GM11168 (cell line): ENCODE results near the gene GAS2.

Source experiments
- in situ Hi-C: fragments of 300-500 bp; cut with MboI; formaldehyde crosslinking; loops from one replicate; pipeline ENCODE4 v1.12.0; 2022; ENCODE audit warnings: low sequenced_read_pairs; ENCODE audit not compliant: unreplicated experiment

GAS2 gene

DNA sequence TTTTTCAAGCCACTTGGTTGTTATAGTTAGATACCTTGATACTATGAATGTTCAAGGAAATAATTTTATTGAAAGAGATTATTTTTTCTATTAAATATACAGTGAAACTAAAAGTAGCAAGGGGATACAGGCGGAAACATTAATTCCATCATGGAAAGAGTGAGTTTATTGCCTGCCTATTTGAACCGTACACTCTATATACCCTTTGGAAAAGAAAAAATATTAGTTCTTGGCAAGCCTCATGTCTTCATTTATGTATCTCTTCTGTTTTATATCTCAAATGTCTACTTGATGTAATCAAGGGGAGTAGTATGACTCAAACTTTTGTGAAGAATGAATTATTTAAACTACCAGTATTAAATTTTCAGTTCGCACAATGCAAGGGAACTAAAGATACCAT is 54.0 kb downstream of the GAS2 start:
- in situ Hi-C loops, result no loop called here

DNA sequence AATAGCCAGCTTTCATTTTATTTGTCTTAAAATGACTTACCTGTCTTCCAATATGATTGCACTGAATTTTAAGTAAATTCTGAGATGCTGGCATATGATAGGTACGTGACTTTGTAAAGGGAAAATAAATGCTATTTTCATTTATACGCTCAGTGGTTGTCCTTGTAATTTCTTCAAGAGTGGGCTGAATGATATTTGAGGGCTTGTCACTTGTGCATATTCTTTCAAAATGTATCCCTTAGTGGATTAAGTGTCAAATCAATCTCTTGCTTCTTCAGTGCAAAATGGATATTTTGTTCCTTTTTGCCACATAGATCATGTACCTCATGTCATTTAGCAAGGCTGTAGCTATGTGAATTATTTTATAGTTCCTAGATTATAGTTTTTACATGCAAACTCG is 56.9 kb downstream of the GAS2 start:
- in situ Hi-C loops, result no loop called here

GRCh38 chr11:22725079-22725478 is 58.7 kb downstream of the GAS2 start:
- in situ Hi-C loops, result no loop called here

DNA sequence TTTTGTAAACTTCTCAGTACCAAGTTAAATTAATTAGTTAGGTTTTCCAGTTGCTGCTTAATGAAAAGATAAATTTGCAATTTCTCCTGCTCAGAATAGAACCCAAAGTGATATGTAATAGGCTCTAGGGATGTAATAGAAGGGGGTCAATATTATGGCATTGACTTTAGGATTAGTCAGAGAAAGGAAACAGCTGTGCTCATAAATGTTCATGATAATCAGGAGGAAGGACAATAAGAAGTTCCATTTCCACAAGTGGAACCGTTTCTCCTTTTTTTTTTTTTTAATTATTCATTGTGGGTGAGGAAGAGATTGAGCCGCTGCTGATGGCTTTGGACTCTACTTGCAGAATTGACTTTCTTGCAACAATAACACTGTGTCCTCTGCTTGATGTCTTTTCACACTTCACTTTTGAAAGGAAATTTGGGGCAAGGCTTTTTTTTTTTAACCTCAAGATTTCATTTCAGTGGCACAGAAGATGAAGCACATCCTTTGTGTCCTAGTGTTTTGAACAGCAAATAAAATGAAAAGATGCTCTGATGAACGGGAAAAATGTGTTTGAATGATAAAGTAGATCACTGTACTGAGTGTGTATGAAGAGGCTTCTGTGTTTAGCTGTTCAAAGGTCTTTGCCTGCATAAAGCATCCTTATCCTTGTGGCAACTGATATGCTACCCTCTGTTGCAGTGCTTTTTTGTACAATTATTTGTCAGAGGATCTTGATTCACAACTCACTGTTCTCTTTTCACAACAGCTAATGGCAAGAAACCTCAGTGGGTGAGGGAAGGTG is 62.4 kb downstream of the GAS2 start:
- in situ Hi-C loops, result no loop called here

GRCh38 chr11:22730319-22730718 is 63.9 kb downstream of the GAS2 start:
- in situ Hi-C loops, result no loop called here

DNA sequence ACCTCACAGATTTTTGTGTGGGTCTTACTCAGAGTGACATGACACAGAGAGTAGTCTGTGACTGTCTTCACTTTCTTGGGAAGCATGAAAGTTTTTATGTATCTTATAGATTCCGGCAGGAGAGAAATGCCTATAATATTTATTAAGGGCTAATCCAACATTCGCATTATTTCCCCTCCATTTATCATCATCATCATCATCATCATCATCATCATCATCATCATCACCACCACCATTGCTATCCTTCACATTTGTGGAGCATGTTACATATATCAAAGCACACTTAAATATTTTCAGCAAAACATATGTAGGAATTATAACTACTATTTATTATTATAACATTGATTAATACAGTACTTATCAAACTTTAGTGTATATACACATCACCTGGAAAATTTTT is 66.2 kb downstream of the GAS2 start:
- in situ Hi-C loops, result no loop called here

GRCh38 chr11:22733475-22734248 is 67.3 kb downstream of the GAS2 start:
- in situ Hi-C loops, result no loop called here

- in situ Hi-C loops, result no loop called here
Observed at GRCh38 chr11:22734628-22735345, 68.4 kb downstream of the GAS2 start.

DNA sequence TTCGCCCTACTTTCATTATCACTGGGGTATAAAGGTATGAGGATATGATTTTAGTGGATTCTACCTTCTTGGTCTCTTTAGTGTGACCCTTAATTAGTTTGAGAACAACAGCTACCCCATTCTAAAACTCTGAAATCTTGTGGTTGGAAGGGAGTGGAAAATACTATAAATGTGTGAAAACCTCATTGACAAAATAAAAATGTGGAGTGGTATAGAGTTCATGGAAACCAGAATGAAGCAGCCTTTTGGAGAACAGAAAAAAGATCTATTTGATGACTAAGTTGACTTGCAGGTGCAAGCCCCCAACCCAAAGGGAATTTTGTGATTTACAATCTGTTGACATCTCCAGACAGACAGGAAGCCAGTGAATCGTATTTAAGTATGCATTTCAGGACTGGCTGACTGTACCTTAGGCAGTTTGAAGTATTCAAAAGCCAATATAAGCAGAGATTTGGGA is 75.8 kb downstream of the GAS2 start:
- in situ Hi-C loops, result no loop called here

DNA sequence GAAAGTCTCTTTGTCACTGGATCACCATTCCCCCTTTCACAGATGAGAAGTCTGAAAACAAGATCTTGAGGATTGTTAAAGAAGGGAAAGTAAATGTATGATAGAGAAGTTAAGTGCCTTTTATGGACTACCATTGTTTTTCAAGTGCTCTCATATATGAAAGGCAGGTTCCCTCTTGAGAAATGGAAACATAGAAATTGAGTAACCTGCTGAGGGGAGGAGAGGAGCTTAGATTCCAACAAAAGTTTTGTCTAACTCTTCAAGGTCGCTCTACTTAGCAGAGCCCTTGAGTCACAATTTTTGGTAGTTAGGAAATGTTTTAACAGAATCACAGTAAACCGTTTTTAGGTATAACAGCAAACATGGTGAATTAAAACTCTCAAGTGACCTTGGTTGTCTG is 83.1 kb downstream of the GAS2 start:
- in situ Hi-C loops, result no loop called here

- in situ Hi-C loops, result no loop called here
Observed at GRCh38 chr11:22752908-22753310, 86.5 kb downstream of the GAS2 start.

DNA sequence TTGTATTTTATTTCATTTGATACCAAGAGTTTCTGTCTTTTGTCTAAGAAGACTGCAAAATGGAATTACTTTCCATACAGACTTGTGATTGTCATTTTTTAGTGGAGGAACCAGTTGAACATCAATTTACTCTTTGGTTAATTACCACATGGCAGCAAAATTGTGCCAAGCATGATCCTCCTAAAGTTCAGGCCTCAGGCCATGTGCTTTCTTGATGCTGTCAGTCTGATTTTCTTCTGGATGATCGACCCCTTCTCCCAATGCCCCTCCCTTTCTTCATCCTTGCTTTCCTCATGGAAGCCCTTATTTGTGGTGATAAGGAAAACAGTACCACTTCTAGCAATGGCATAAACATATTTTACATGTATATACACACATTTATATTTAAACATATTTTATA is 87.0 kb downstream of the GAS2 start:
- in situ Hi-C loops, result no loop called here

DNA sequence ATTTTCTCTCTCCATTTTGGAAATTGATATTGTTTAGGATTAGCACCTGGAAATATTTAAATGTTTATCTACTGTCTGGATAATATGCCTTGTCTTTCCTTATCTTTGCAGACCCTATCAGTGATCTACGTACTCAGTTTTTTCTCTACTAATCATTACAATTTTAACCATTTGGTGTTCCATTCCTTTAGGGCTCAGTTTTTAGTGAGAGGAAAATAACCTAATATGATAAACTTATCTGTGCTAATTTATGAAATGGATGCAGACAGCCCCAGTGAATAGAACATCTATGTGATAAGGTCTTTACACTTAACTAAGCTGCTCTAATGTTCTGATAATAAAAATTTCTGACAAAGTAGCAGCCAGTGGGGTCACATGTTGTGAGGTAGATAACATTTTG is 94.7 kb downstream of the GAS2 start:
- in situ Hi-C loops, result no loop called here

- in situ Hi-C loops, result no loop called here
Observed at GRCh38 chr11:22763166-22763565, 96.8 kb downstream of the GAS2 start.

GRCh38 chr11:22764735-22765134 is 98.3 kb downstream of the GAS2 start:
- in situ Hi-C loops, result no loop called here

GRCh38 chr11:22768281-22768680 is 101.9 kb downstream of the GAS2 start:
- in situ Hi-C loops, result no loop called here

DNA sequence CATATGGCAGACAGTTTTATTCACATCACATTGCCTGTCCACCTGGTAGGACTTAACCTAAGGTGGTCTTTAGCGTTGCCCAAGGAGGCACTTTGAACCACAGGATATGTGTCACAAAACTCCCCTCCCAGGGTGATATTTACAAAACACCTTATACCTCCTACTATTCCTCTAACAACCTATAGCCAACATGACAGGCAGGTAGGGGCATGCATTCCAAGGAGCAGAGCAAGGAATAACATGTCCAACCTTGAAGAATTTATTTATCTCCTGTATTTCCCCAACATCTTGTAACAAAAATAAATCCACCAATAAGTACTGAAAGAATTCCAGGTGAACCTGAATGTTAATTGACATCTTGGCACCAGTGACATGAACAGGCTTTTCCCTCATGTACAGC is 102.7 kb downstream of the GAS2 start:
- in situ Hi-C loops, result no loop called here

DNA sequence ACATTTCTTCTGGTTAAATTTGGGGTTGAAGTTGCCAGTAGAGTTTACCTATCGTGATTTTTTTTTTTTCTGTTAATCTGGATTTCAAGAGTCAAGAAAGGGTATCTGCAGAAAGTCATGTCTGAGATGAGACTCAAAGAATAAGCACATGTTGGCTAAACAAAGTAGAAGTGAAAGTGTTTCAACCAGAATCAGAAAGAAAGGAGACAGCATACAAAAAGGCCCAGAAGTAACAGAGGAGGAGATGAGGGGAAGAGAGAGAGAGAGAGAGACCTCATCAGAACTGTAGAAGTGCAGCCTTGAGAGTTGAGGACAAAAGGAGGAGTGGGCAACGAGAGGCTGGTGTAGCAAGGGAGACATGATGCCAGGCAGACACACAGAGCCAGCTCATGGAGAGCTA is 108.3 kb downstream of the GAS2 start:
- in situ Hi-C loops, result no loop called here

DNA sequence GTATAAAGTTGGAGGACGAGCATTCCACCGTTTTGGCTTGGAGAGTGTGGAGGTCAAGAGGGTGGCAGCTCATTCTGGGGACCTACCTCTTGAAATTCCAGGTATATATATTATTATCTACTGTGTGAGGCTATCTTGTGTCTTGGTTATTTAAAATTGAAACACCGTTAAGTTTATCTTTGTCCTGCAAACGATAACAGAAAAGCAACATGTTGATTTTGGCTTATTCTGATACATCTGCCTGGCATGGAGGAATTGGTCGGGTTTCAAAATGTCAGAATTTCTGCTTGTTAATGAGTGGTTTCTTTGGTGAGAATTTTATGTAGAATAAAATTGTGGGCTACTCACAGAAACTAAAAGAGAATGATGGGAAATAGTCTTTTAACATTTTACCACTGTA is 108.8 kb downstream of the GAS2 start:
- in situ Hi-C loops, result no loop called here

- in situ Hi-C loops, result no loop called here
Observed at GRCh38 chr11:22778642-22779041, 112.2 kb downstream of the GAS2 start.

DNA sequence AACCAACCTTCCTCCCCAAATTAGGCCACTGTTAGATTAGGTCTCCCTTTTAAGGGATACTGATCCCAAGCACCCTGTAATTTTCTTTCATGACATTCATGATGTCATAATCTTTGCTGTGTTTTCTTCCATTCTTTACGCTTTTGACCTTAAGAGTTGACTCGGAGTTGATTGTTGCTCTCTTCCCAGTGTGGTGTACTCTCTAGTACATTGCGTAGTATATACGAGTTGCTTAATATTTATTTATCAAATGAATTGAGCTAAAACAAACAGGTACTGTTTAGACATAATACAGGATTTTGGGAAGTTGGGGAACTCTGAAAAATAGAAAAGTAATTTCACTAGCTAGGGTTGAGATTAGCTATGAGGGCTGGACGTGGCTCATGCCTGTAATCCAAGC is 113.4 kb downstream of the GAS2 start:
- in situ Hi-C loops, result no loop called here
